ENCODE measurements around the gene NRG2.

GRCh38 chr5:140007311-140007710, 35.8 kb downstream of the NRG2 start:
- TF ChIP-seq, protein P1, sequence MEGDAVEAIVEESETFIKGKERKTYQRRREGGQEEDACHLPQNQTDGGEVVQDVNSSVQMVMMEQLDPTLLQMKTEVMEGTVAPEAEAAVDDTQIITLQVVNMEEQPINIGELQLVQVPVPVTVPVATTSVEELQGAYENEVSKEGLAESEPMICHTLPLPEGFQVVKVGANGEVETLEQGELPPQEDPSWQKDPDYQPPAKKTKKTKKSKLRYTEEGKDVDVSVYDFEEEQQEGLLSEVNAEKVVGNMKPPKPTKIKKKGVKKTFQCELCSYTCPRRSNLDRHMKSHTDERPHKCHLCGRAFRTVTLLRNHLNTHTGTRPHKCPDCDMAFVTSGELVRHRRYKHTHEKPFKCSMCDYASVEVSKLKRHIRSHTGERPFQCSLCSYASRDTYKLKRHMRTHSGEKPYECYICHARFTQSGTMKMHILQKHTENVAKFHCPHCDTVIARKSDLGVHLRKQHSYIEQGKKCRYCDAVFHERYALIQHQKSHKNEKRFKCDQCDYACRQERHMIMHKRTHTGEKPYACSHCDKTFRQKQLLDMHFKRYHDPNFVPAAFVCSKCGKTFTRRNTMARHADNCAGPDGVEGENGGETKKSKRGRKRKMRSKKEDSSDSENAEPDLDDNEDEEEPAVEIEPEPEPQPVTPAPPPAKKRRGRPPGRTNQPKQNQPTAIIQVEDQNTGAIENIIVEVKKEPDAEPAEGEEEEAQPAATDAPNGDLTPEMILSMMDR (IDR thresholded peaks at IDR 0.05), result no peak
- no peak for TF ChIP-seq POLR2AphosphoS5 (IDR thresholded peaks at IDR 0.05)
